Gastroesophageal sphincter (tissue), 4 donors: Measurements from ENCODE around the gene ABI3BP. TPM values are rescaled to one million over a fixed set of nuclear protein-coding genes. Genes with fewer than 3 reads are reported as not detected.

Experiments
- ATAC-seq: fragments of 150-250 bp; one replicate; pipeline ENCODE4 v1.9.1; 2016; ENCODE audit warnings: mild to moderate bottlenecking, moderate library complexity
- H3K27ac ChIP-seq, 4 donors: fragments of 200-600 bp; sonication (generic) in 3 of 4; 1 replicate in 3 of 4; 2 replicates in 1 of 4; pipeline ENCODE4 v1.5.1; 2016 to 2019
- H3K27me3 ChIP-seq: fragments of 200-600 bp; sonication (generic); one replicate; pipeline ENCODE4 v1.5.1; 2019
- H3K36me3 ChIP-seq, 2 donors: fragments of 200-600 bp; sonication (generic); one replicate each; pipeline ENCODE4 v1.5.1; 2019; ENCODE audit warnings: control low read depth in 1 of 2
- H3K4me1 ChIP-seq, 3 donors: fragments of 200-600 bp; sonication (generic); 1 replicate in 2 of 3; 2 replicates in 1 of 3; pipeline ENCODE4 v1.5.1; 2016 to 2019; ENCODE audit warnings: control low read depth in 2 of 3
- H3K4me3 ChIP-seq, 2 donors: fragments of 200-600 bp; sonication (generic); one replicate each; pipeline ENCODE4 v1.5.1; 2019; ENCODE audit warnings: mild to moderate bottlenecking in 1 of 2, moderate library complexity in 1 of 2
- H3K9me3 ChIP-seq, 3 donors: fragments of 200-600 bp; sonication (generic); one replicate each; pipeline ENCODE4 v1.5.1; 2017 to 2019; ENCODE audit warnings: control low read depth in 2 of 3
- CTCF ChIP-seq, 4 experiments: fragments of 200-600 bp in 2 of 4; fragments of 450-650 bp in 2 of 4; sonication (generic) in 1 of 4; IDR thresholded peaks; one replicate each; pipeline ENCODE4 v1.5.1; 2017 to 2019; ENCODE audit warnings: antibody characterized with exemption in 4 of 4, mild to moderate bottlenecking in 2 of 4, moderate library complexity in 2 of 4
- EP300 ChIP-seq: sonication (generic); formaldehyde crosslinking; IDR thresholded peaks from one replicate; pipeline ENCODE4 v1.6.1; 2017; ENCODE audit warnings: antibody characterized with exemption, mild to moderate bottlenecking
- POLR2A ChIP-seq, 2 donors: fragments of 450-650 bp; IDR thresholded peaks; one replicate each; pipeline ENCODE4 v1.6.1; 2017; ENCODE audit warnings: antibody characterized with exemption in 2 of 2, mild to moderate bottlenecking in 2 of 2, moderate library complexity in 1 of 2
- POLR2AphosphoS5 ChIP-seq: sonication (generic); formaldehyde crosslinking; IDR thresholded peaks from one replicate; pipeline ENCODE4 v1.6.1; 2017; ENCODE audit warnings: antibody characterized with exemption
- WGBS, 2 donors: methylation state at CpG; one replicate each; pipeline ENCODE4 v1.1.5; 2018; ENCODE audit warnings: low coverage in 1 of 2; 5-methylcytosine and 5-hydroxymethylcytosine counted together
- total RNA-seq, 4 donors: library from RNA; depleted of rRNA; stranded (reverse); fragments of >200 nt; gene quantifications; one replicate each; pipeline ENCODE4 v1.1.0, GENCODE V29; 2016

Gene ABI3BP
- total RNA-seq, 4 donors from 2014 or later, result 59.6 to 158 (median 99.9) TPM

GRCh38 chr3:100740207-100740606 lies 253.0 kb downstream of the ABI3BP start:
- Histone ChIP-seq H3K4me1 (peaks cover 0 to 5% (median 0%) of the 10 kb centered on the region in 3 donors), H3K27me3 (no peaks in the 10 kb centered on the region), H3K27ac (no peak overlapping the region), H3K9me3 (no peaks in the 10 kb centered on the region), H3K4me3 (no peak overlapping the region), H3K36me3 (peaks cover 8 to 78% of the 10 kb centered on the region in 2 donors)
- TF ChIP-seq POLR2AphosphoS5, result no peak
- TF ChIP-seq POLR2A (IDR thresholded peaks at IDR 0.05), result no peak
- no peak for TF ChIP-seq EP300
- no peak for TF ChIP-seq CTCF (IDR thresholded peaks at IDR 0.05)
- WGBS, 2 donors, result 63 to 88% methylated on average over 1 of the region's 1 CpG
- no peak for ATAC-seq

- Histone ChIP-seq H3K9me3 (no peaks in the 10 kb centered on the region), H3K4me1 (peaks cover 0 to 18% (median 0%) of the 10 kb centered on the region in 3 donors), H3K36me3 (peaks cover 8 to 90% of the 10 kb centered on the region in 2 donors), H3K4me3 (no peak overlapping the region), H3K27ac (no peak overlapping the region), H3K27me3 (no peaks in the 10 kb centered on the region)
- WGBS, 2 donors, result 32 to 80% methylated on average over 1 to 2 of the region's 2 CpGs
- TF ChIP-seq CTCF (IDR thresholded peaks at IDR 0.05) (peak in 2 of 4 experiments; percentile 38 to 45), POLR2AphosphoS5 (no peak), EP300 (no peak), POLR2A (IDR thresholded peaks at IDR 0.05) (no peak)
- ATAC-seq, result no peak
These were observed 255.9 kb downstream of the ABI3BP start for GRCh38 chr3:100737334-100737733.

- Histone ChIP-seq H3K4me1 (peaks cover 0 to 30% (median 0%) of the 10 kb centered on the region in 3 donors), H3K27ac (no peak overlapping the region), H3K36me3 (peaks cover 4 to 76% of the 10 kb centered on the region in 2 donors), H3K9me3 (no peaks in the 10 kb centered on the region), H3K27me3 (no peaks in the 10 kb centered on the region), H3K4me3 (no peak overlapping the region)
- WGBS, 2 donors, result 93 to 100% methylated on average over 3 of the region's 3 CpGs
- ATAC-seq, result no peak
- TF ChIP-seq CTCF (IDR thresholded peaks at IDR 0.05), result no peak
- no peak for TF ChIP-seq EP300
- no peak for TF ChIP-seq POLR2AphosphoS5
- no peak for TF ChIP-seq POLR2A (IDR thresholded peaks at IDR 0.05)
These were observed 260.8 kb downstream of the ABI3BP start for GRCh38 chr3:100732435-100732834.

- no peak for ATAC-seq
- WGBS, 2 donors, result 77 to 81% methylated on average over 3 of the region's 3 CpGs
- TF ChIP-seq EP300, result no peak
- no peak for TF ChIP-seq CTCF (IDR thresholded peaks at IDR 0.05)
- TF ChIP-seq POLR2A (IDR thresholded peaks at IDR 0.05), result no peak
- TF ChIP-seq POLR2AphosphoS5, result no peak
These were observed 262.7 kb downstream of the ABI3BP start for GRCh38 chr3:100730524-100730923.

GRCh38 chr3:100726706-100727105 lies 266.5 kb downstream of the ABI3BP start:
- no peak for ATAC-seq
- H3K9me3 ChIP-seq, result no peaks in the 10 kb centered on the region
- TF ChIP-seq CTCF (IDR thresholded peaks at IDR 0.05) (no peak), EP300 (no peak), POLR2AphosphoS5 (no peak), POLR2A (IDR thresholded peaks at IDR 0.05) (no peak)
- H3K36me3 ChIP-seq, result peaks cover 0 to 64% of the 10 kb centered on the region in 2 donors
- H3K27ac ChIP-seq, result no peak overlapping the region
- H3K4me1 ChIP-seq, result peaks cover 0 to 22% (median 3%) of the 10 kb centered on the region in 3 donors
- H3K4me3 ChIP-seq, result no peak overlapping the region
- 78 to 100% methylated on average over 1 of the region's 1 CpG for WGBS, 2 donors
- no peaks in the 10 kb centered on the region for H3K27me3 ChIP-seq

More at GRCh38 chr3:100730524-100730923, 262.7 kb downstream of the ABI3BP start:
- no peaks in the 10 kb centered on the region for H3K27me3 ChIP-seq
- no peak overlapping the region for H3K27ac ChIP-seq
- H3K36me3 ChIP-seq, result peaks cover 0 to 71% of the 10 kb centered on the region in 2 donors
- no peak overlapping the region for H3K4me3 ChIP-seq
- no peaks in the 10 kb centered on the region for H3K9me3 ChIP-seq
- H3K4me1 ChIP-seq, result peaks cover 0 to 38% (median 3%) of the 10 kb centered on the region in 3 donors
